ENCODE data around the gene LBHD2. TPM values are rescaled to one million over a fixed set of nuclear protein-coding genes. Genes with fewer than 3 reads are reported as not detected.

LBHD2 gene
- total and polyA plus RNA-seq, 2 of the 13 experiments (the other 11 are each of a cell fraction or from before 2014, with no cell fraction given) = 0.67 to 1.00 TPM

- peak; percentile 42; the same call in 1 of the 2 replicates for TF ChIP-seq KDM3A (CRISPR knock-in tag; IDR thresholded peaks at IDR 0.05; ENCODE audit: low read depth)
- TF ChIP-seq SMYD3 (CRISPR knock-in tag; IDR thresholded peaks at IDR 0.05) = no peak
- TF ChIP-seq ATF5 (CRISPR knock-in tag; IDR thresholded peaks at IDR 0.05; ENCODE audit: low read depth) = no peak
- 0 out of 2 replicates have a peak, but pooled peaks have one; percentile 35 for TF ChIP-seq TFE3 (CRISPR knock-in tag; IDR thresholded peaks at IDR 0.05)
- TF ChIP-seq TFDP2 (CRISPR knock-in tag; IDR thresholded peaks at IDR 0.05) = no peak
- TF ChIP-seq ARID4A (CRISPR knock-in tag; IDR thresholded peaks at IDR 0.05; ENCODE audit: borderline replicate concordance) = peak; percentile 27; the same call in 1 of the 2 replicates
- TF ChIP-seq ZFP36L2 (CRISPR knock-in tag; IDR thresholded peaks at IDR 0.05) = no peak
- TF ChIP-seq ZBTB46 (CRISPR knock-in tag; IDR thresholded peaks at IDR 0.05; ENCODE audit: borderline replicate concordance) = no peak
- TF ChIP-seq SKI (IDR thresholded peaks at IDR 0.05; ENCODE audit: partially characterized antibody) = peak; percentile 99
- TF ChIP-seq MNT (IDR thresholded peaks at IDR 0.05) = peak; percentile 99
- peak; percentile 68; the same call in 1 of the 2 replicates for TF ChIP-seq NCOR1 (IDR thresholded peaks at IDR 0.05; ENCODE audit: borderline replicate concordance, low read length)
- TF ChIP-seq NR2F1 (CRISPR knock-in tag; IDR thresholded peaks at IDR 0.05) = peak in 1 of 2 experiments; percentile 29; a peak in 1 of 4 replicates
- TF ChIP-seq POLR2G (IDR thresholded peaks at IDR 0.05; ENCODE audit: low read depth, low read length) = no peak
- peak in 1 of 2 experiments; percentile 43; a peak in 1 of 4 replicates for TF ChIP-seq KLF16 (CRISPR knock-in tag; IDR thresholded peaks at IDR 0.05)
- peak; percentile 96 for TF ChIP-seq RXRA (CRISPR knock-in tag; IDR thresholded peaks at IDR 0.05)
- TF ChIP-seq ATRX (CRISPR knock-in tag; IDR thresholded peaks at IDR 0.05; ENCODE audit: borderline replicate concordance) = no peak
Observed at GRCh38 chr14:103132381-103133209, 48.6 kb downstream of the LBHD2 start (continued).
